Spleen (tissue), 7 donors: ENCODE data around the gene MGMT.

Source experiments
- POLR2A ChIP-seq, 3 donors: fragments of 450-650 bp; IDR thresholded peaks; one replicate each; pipeline ENCODE4 v1.5.1; 2017; ENCODE audit warnings: antibody characterized with exemption in 3 of 3, mild to moderate bottlenecking in 1 of 3
- POLR2AphosphoS5 ChIP-seq, 3 donors: sonication (generic); formaldehyde crosslinking; IDR thresholded peaks; one replicate each; pipeline ENCODE4 v1.5.1; 2017; ENCODE audit warnings: antibody characterized with exemption in 3 of 3
- TF ChIP-seq, protein P1 (sequence below), 11 experiments: fragments of 200-600 bp in 7 of 11; fragments of 450-650 bp in 4 of 11; sonication (generic) in 4 of 11; IDR thresholded peaks in 8 of 11; conservative IDR thresholded peaks in 3 of 11; 1 replicate in 7 of 11; 2 replicates in 4 of 11; pipeline versions ENCODE4 v1.4.0 to v1.8.0; 2016 to 2021; ENCODE audit warnings: antibody characterized with exemption in 11 of 11, inconsistent platforms in 4 of 11, mild to moderate bottlenecking in 1 of 11
- donor health status: DM: no; HTN: no; CAD: no; lungs with moderate emphysema.
- donor health status: DM: no; HTN: no; CAD: no.
- donor health status: DM: no; HTN: no; CAD: no.

GRCh38 chr10:129677377-129677927 lies 210.4 kb downstream of the MGMT start:
- no peak for TF ChIP-seq POLR2A (IDR thresholded peaks at IDR 0.05)
- TF ChIP-seq, protein P1, sequence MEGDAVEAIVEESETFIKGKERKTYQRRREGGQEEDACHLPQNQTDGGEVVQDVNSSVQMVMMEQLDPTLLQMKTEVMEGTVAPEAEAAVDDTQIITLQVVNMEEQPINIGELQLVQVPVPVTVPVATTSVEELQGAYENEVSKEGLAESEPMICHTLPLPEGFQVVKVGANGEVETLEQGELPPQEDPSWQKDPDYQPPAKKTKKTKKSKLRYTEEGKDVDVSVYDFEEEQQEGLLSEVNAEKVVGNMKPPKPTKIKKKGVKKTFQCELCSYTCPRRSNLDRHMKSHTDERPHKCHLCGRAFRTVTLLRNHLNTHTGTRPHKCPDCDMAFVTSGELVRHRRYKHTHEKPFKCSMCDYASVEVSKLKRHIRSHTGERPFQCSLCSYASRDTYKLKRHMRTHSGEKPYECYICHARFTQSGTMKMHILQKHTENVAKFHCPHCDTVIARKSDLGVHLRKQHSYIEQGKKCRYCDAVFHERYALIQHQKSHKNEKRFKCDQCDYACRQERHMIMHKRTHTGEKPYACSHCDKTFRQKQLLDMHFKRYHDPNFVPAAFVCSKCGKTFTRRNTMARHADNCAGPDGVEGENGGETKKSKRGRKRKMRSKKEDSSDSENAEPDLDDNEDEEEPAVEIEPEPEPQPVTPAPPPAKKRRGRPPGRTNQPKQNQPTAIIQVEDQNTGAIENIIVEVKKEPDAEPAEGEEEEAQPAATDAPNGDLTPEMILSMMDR (IDR thresholded peaks at IDR 0.05 in 8 of 11, conservative IDR thresholded peaks at IDR 0.05 in 3 of 11): no peak
- no peak for TF ChIP-seq POLR2AphosphoS5 (IDR thresholded peaks at IDR 0.05)
